GM19372 (cell line): ENCODE results near the gene IKBKG.
"Not testable (repeated sequence)": the region's sequence is repeated elsewhere in the genome, so short reads cannot be mapped to it uniquely, and the experiment has no call there.

Source experiments
- ATAC-seq: cut with Tn5 transposase; IDR thresholded peaks from one replicate; pipeline ENCODE4 v1.9.1; 2021; ENCODE audit warnings: mild to moderate bottlenecking, low read depth, moderate library complexity; ENCODE audit not compliant: unreplicated experiment

Gene IKBKG

DNA sequence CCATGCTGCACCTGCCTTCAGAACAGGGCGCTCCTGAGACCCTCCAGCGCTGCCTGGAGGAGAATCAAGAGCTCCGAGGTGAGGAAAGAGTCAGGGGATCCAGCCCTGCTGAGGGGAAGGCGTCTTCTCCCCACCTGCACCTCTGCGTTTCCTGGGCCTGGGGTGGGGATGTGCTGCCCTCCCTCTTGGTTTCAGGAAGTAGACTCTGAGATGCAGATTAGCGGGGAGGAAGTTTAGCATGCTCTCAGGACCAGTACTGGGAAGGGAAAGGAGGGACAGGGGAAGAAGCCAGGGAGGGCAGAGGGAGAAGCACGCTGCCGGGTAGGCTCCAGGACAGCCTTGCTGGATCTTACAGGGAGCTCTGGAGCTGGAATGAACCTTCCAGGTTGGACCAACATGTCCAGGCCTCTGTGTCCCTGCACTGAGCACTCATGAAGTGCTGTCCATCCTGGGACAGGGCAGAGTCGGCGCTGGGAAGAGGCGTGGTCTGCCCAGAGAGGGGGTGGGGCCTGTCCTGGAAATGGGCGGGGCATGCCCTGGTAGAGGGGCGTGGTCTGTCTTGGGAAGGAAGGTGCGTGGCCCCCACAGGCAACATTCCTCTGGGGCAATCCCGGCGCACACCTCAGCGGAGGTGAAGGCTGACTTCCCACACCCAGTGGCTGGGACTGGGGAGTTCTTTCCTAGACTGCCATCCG, 4.8 kb downstream of the IKBKG start:
- not testable (repeated sequence) for ATAC-seq

DNA sequence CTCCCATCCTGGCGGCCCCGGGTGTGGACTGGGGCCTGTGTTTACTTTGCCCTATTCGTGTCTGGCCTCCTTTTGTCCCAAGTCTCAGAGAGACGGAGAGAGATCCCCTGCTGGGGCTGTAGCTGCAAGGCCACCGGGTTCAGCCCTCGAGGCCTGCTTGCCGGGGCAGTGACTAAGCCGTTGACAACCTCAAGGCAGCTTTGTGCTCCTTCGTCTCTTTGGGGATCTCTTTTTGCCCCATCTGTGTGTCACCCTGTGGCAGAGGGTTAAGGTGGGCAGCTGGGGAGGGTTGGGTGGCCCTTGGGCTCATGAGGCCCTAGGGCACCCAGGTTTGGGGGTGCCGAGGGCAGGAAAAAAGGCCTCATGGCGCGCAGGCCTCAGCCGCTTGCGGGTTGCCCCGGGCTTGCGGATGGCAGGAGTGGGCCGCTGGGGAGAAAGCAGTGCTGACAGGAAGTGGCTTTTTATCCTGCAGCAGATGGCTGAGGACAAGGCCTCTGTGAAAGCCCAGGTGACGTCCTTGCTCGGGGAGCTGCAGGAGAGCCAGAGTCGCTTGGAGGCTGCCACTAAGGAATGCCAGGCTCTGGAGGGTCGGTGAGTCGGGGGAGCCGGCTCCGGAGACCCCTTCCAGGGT, 10.8 kb downstream of the IKBKG start:
- ATAC-seq = not testable (repeated sequence)

DNA sequence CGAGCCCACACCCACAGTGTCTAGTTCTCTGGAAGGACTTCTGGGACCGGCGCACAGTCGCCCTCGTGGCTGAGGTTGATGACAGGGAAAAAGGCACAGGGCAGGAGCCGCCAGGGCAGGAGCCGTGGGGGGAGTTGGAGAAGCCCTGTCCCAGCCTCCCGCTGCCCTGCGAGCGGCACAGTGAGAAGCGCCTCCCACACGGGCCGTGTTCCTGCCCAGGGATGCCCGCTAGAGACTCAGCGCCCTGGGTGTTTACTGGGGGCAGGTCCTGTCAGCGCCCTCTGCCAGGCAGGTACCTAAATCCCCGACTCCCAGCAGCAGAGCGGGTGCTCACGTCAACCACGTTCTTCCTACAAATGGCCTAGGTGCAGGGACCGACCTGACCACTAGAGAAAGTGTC, 11.5 kb downstream of the IKBKG start:
- not testable (repeated sequence) for ATAC-seq

DNA sequence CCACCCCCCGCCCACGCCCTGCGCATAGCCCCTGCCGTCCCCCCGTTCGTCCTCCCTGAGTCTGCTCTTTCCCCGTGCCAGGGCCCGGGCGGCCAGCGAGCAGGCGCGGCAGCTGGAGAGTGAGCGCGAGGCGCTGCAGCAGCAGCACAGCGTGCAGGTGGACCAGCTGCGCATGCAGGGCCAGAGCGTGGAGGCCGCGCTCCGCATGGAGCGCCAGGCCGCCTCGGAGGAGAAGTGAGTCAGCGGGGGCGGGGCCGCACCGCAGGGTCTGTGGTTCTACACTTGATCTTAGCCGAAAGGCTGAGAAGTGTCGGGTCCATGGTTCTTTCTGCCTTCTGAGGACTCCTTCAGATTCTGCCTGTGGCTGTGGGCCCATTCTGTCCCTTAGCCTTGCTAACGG, 12.9 kb downstream of the IKBKG start:
- ATAC-seq = not testable (repeated sequence)

DNA sequence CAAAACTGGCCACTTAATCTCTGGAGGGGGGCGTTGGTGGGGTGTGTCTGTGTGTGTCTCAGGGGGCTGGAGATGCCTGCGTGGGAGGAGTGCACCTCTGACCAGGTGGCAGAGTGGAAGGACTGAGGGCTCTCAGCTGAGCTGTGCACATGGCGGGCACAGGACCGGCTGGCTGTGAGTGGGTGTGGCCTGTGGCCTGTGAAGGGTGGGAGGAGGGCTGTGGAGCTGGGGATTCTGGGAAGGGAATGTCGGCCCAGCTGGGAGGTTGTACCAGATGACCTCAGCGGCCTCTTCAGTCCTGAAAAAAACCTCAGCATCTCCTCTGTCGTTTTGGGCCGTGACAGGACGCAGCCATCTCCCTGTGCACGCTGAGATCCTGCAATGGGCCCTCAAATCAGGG, 14.9 kb downstream of the IKBKG start:
- ATAC-seq = not testable (repeated sequence)

DNA sequence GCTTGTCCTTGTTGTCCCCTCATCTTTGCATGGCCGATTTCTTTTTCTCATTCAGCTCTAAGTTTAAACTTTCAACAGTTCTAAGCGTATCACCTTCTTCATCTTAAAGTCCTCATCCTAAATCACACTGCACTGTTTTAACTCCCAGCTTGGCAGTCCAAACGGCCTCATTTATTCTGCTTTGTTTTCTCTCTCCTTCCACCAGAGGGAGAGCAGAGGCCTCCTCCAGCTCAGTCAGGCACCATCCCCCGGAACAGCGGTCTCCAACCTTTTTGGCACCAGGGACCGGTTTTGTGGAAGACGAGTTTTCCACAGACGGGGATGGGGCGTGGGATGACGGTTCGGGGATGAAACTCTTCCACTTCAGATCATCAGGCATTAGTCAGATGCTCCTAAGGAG, 22.9 kb downstream of the IKBKG start:
- ATAC-seq = not testable (repeated sequence)

DNA sequence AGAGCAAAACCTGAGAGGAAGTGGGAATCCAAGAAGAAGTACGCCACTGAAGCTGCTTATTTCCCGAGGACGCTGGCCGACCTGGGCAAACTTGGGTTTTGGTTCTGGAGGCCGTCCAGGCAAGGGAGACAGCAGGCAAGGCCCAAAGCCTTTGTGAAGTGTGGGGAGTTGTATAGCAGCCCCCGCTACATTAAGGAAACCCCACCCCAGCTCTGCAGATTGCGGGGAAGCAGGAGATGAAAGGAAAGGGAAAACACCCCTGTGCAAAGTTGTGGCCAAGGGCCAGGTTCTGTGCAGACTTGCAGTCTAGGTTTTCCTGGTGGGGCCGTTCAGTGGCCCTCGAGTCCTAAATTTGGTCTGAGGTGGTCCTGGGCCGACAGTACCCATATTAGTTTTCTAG, 25.6 kb downstream of the IKBKG start:
- not testable (repeated sequence) for ATAC-seq

DNA sequence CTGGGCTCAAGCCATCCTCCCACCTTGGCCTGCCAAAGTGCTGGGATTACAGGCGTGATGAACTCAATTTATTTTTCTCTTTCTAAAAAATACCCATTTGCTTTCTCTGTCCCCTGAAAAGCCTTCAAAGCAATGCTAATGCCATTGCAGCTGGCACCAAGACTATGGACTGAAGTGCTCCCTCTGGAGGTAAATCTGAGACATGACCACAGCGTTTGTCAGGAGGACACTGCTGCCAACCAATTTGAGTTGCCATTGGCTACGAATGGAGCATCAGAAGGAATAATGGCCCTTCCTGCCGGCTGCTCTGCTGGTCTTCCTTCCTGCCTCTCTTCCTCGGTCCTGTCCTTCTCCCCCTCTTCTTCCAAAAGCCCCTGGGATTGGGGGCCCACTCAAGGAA, 27.7 kb downstream of the IKBKG start:
- not testable (repeated sequence) for ATAC-seq

DNA sequence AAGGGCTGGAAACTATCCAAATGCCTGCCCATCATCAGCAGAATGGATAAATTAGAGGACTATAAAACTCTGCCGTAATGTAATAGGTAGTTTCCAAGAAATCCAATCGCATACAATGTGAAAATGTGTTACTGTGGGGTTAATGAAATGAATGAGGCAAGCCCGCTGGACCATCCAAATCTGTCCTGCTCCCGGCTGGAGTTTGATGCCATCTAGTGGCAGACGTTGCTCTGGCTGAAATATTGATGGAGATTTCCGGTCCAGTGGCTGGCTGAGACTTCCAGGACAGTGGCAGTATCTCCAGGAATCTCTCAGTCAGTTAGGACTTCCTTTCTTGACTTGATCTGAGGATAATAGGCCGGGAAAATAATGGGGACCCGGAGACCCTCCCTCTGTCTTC, 35.6 kb downstream of the IKBKG start:
- ATAC-seq = not testable (repeated sequence)

DNA sequence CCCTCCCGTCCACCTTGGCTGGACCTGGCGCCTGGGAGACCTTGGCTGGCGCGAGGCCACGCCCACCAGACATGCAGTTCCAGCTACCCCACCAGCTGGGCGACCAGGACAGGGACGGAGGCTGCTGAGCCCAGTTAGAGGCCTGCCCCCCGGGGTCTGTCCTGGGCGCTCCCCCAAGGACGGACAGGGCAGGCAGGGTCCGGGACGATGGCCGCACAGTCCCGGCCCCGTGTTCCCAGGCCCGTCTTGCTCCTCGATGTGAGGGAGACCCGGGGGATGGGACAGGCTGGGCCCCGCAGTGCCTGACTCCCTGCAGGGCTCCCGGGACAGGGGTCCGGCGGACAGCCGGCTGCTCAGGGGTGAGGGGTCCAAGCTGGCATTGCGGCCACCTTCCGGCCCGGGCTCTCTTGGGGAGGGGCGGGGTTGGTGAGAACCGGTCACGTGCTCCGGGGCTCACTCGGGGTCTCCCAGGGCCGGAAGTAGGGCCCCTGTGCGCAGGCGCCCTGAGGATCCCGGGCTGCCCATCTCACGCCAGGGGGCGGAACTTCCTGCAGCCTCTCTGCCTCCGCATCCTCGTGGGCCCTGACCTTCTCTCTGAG, 37.3 kb downstream of the IKBKG start, which contains the start of gene CTAG1A:
Gene CTAG1A (plus strand): TSS at position 549 of the 599 bp plus-strand sequence. CDS start 74 bp downstream, outside the sequence.
- not testable (repeated sequence) for ATAC-seq

DNA sequence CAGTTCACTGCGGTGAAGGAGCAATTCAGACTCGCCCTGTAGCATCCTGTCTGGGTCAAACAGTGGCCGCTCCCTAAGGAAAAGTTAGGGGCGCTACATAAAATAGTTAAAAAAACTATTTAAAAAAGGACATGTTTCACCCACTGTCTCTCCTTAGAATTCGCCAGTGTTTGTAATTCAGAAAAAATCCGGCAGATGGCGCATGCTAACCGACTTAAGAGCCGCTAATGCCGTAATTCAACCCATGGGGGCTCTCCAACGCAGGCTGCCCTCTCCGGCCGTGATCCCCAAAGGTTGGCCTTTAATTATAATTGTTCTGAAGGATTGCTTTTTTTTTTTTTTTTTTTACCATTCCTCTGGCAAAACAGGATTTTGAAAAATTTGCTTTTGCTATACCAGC, 43.0 kb downstream of the IKBKG start:
- ATAC-seq = not testable (repeated sequence)

DNA sequence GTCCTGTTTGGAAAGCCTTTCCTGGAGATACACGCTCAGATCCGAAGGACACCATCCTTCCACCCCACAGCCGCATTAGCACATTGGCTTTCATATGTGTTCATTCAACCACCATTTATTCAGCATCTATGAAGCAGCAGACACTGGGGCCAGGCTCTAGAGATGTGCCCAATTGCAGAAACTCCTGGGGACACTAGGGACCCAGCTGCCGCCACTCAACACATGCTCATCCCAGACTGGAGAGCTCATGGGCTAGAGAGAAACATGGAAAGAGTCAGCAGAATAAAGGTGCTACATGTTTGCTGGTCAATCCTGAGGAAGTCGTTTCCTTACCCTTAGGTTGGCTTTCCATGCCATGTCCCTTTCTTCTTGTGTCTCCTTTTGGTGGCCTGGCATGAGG, 45.1 kb downstream of the IKBKG start:
- no peak for ATAC-seq

DNA sequence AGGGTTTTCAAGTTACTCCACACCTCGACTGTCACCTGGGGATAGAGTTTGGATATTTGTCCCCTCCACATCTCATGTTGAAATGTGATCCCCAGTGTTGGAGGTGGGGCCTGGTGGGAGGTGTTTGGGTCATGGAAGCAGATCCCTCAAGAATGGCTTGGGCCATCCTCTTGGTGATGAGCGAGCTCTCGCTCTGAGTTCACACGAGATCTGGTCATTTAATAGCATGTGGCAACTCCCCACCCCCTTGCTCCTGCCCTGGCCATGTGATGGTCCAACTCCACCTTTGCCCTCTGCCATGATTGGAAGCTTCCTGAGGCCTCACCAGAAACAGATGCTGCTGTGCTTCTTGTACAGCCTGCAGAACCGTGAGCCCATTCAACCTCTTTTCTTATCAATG, 45.8 kb downstream of the IKBKG start:
- ATAC-seq = no peak

DNA sequence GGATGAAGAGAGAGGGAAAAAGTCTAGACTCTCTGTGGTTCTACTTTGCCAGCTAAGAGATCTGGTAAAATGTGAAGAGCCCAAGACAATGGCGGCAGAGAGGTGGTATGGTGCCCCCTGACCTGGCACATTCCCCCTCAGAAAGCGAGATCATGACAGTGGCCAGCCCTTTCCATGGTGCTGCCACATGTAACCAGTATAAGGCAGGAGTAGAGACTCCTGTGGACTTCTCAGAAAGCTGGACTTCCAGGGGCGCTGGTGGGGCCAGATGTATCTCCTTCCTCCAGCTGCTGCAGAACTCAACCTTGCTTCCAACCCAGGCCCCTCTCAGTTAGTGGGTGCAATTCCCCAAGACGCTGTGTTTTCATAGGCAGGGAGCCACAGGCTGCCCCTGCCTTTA, 47.1 kb downstream of the IKBKG start:
- ATAC-seq = no peak

DNA sequence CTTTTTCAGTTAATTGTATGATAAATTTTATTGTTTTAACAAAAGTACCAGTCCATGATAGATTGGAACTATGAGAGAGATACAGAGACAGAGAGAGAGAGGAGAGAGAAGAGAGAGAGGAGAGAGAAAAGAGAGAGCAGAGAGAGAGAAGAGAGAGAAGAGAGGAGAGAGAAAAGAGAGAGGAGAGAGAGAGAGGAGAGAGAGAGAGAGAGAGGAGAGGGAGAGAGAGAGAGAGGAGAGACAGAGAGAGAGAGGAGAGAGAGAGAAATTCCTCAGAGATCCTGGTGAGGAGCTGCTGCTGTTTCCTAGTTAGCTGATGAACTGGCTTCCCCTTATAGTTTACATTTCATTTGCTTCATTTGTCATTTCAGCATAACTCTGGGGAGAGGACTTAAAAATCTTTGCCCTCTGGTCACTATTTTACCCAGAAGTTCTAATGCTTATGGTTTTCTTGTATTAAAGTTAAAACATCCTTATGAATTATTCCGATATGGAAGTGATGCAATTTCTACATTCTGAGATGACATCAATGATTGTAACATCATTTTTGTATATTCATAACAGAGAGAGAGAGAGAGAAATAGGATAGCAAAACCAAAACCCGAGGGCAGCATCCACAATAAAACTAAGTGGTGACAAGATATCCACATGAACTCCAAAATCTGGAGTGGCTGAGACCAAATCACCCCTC, 48.3 kb downstream of the IKBKG start:
- no peak for ATAC-seq

DNA sequence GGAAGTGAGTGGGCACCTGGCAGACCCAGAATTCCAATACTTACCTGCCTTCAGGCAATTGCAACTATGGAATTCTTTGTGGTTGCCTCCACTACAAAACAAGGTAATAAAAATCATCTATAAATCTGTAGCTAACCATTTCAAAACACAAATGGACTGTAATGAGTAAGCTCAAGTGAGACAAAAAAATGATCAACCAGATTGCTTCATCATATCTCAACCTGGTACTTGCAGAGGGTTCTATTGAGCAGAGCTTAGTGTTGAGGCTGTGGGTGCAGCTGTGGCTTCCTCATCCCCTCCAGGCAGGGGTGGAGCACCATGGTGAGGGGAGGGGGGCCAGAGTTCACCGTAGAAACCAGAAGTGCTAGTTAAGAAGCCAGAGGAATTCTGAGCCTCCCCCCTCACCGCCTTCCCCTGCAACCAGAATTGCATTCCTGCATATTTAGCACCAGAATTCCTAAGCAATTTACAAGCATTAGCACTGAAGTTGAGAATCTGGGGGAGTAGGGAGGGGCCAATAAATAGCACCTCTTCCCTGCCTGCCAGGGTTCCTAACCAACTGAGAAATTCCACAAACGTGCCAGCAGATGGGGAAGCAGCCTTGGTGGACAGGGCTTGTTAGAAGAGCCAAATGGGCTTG, 49.0 kb downstream of the IKBKG start:
- ATAC-seq = no peak

DNA sequence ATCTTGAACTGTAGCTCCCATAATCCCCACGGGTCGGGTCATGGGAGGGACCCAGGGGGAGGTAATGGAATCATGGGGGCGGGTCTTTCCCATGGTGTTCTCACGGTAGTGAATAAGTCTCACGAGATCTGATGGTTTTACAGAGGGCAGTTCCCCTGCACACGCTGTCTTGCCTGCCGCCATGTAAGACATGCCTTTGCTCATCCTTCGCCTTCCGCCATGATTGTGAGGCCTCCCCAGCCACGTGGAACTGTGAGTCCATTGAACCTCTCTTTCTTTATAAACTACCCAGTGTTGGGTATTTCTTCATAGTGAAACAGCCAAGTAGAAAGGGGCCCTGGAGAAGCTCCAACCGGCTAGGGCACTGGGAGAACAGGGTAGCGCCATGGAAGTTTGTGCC, 49.8 kb downstream of the IKBKG start:
- ATAC-seq = no peak

DNA sequence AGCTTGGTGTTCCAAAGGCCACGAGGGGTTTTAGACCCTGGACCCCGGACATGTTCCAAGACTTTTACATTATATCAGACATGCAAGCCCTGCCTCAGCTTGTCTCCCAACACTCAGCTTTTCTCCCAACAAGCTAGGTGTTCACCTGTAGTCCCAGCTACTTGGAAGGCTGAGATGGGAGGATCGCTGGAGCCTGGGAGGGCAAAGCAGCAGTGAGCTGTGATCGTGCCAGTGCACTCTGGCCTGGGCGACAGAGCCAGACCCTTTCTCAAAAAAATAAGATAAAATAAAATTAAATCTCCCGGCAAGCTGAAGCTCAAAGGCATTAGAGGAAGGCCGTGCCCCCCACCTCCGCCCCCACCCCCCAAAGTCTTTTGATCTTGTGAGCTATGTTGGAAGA, 51.2 kb downstream of the IKBKG start:
- no peak for ATAC-seq

DNA sequence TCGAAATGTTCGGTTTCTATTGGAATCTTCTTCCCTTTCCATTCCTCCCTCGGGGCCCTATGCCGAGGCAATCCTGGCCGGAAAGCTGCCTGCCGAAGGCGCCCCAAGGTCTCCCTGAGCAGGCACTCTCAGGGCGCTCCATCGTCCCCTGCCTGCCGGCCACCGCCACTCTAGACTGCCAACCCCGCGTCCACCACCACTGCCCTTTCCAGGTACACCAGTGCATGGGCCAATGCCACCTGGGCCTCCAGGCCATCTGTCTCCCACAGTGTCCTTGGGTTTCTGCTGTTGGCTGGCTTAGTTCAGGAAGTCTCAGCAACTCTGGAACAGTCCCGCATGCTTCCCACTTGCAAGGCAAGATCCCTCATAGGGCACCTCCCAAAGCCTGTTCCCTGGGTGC, 52.1 kb downstream of the IKBKG start:
- ATAC-seq = no peak

DNA sequence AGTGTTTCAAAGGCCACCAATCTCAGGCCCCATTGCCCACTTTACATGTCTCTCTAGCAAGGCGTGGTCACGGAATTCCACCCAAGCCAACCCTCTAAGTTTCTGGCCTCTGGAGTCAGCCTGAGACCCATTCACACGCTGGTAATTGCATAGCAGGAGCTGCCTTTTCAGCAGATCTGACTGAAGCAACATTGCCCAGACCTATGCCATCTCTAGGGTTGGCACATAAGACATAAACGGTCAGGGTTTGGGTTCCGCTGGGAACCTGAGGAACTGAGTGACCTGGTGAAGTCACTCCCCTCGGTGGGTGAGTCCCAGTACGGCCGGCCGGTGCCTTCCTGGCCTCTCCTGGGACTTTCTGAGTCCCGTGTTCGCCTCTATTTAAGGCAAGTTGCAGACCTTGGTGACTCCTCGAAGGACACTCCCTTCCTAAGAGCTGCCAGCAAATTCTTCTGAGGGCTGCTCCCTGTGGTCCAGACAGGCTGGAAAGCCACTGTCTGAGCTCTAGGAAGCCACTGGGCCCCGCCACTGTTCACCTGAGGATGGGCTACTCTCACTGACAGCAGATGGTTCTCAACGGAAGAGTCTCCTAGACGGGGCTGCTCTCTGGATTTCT, 53.4 kb downstream of the IKBKG start:
- no peak for ATAC-seq
